ENCODE results near the gene GSE1. TPM values are rescaled to one million over a fixed set of nuclear protein-coding genes. Genes with fewer than 3 reads are reported as not detected.

The GSE1 gene
- total and polyA plus RNA-seq, 2 of the 13 experiments (the other 11 are each of a cell fraction or from before 2014, with no cell fraction given): 16.1 to 31.2 TPM

- POLR2A ChIA-PET: no interaction called here
- H3K9ac ChIP-seq (ENCODE audit: insufficient read depth, low read depth, low read length): no peak overlapping the region
- peaks cover 33% of the 10 kb centered on the region for H3K79me2 ChIP-seq (ENCODE audit: insufficient read depth, low read length)
- H3K4me3 ChIP-seq (replicated peaks in 1 of 3; ENCODE audit: insufficient read depth in 1 of 3, low read depth in 2 of 3, low read length in 3 of 3): no peak overlapping the region
- in situ Hi-C loops (cut with HindIII; ENCODE audit: extremely low pct_ligation_motif_present, low pct_unique_long_range_greater_than_20kb) (no loop called here), intact Hi-C loops (cut with micrococcal nuclease; ENCODE audit: unreplicated experiment) (no loop called here)
- no peaks in the 10 kb centered on the region for H3K9me3 ChIP-seq (ENCODE audit: low read length)
- H3K27ac ChIP-seq (ENCODE audit: extremely low read length, insufficient read depth, low read length): no peak overlapping the region
- no peak for DNase-seq (ENCODE audit: low spot score)
- no peak overlapping the region for H2AFZ ChIP-seq (ENCODE audit: low read length)
- H4K20me1 ChIP-seq (ENCODE audit: insufficient read depth, low read length): peaks cover 82% of the 10 kb centered on the region
- H3K4me2 ChIP-seq (ENCODE audit: low read depth, low read length): no peak overlapping the region
- CTCF ChIA-PET (ENCODE audit: low intra/inter-chr PET ratio, low total read pairs): no interaction called here
- peaks cover 40% of the 10 kb centered on the region for H3K4me1 ChIP-seq (ENCODE audit: insufficient read depth, low read length)
- ATAC-seq: no peak
- BruUV-seq (replicated peaks): no TSS peak
- WGBS (ENCODE audit: low lambda C conversion rate): 95% methylated on average over 13 of the region's 15 CpGs
- FAIRE-seq: no peak
- no peaks in the 10 kb centered on the region for H3K27me3 ChIP-seq (ENCODE audit: control insufficient read depth in 1 of 2, insufficient read depth in 2 of 2, low read length in 2 of 2)
- peaks cover 37 to 43% of the 10 kb centered on the region in 2 experiments; a peak in 4 of 5 replicates for H3K36me3 ChIP-seq (replicated peaks in 1 of 2; ENCODE audit: control insufficient read depth in 1 of 2, insufficient read depth in 2 of 2, low read length in 2 of 2)
- TF ChIP-seq ATF4 (CRISPR knock-in tag; IDR thresholded peaks at IDR 0.05): no peak
- TF ChIP-seq ZNF792 (CRISPR knock-in tag; IDR thresholded peaks at IDR 0.05): no peak
- TF ChIP-seq RBM22 (optimal IDR thresholded peaks at IDR 0.05; ENCODE audit: low read length): peak; percentile 22
- peak; percentile 8 for TF ChIP-seq HNRNPLL (IDR thresholded peaks at IDR 0.05; ENCODE audit: low read depth, low read length, poor library complexity, severe bottlenecking)
- peak; percentile 31; the same call in 1 of the 2 replicates for TF ChIP-seq KDM5B (CRISPR knock-in tag; IDR thresholded peaks at IDR 0.05; ENCODE audit: borderline replicate concordance)
- TF ChIP-seq GATAD2A (CRISPR knock-in tag; IDR thresholded peaks at IDR 0.05): no peak
- TF ChIP-seq, protein P1, sequence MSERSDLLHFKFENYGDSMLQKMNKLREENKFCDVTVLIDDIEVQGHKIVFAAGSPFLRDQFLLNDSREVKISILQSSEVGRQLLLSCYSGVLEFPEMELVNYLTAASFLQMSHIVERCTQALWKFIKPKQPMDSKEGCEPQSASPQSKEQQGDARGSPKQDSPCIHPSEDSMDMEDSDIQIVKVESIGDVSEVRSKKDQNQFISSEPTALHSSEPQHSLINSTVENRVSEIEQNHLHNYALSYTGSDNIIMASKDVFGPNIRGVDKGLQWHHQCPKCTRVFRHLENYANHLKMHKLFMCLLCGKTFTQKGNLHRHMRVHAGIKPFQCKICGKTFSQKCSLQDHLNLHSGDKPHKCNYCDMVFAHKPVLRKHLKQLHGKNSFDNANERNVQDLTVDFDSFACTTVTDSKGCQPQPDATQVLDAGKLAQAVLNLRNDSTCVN (CRISPR knock-in tag; IDR thresholded peaks at IDR 0.05; ENCODE audit: borderline replicate concordance): no peak
- no peak for TF ChIP-seq ZBTB34 (CRISPR knock-in tag; IDR thresholded peaks at IDR 0.05)
- no peak for TF ChIP-seq CCDC6 (CRISPR knock-in tag; IDR thresholded peaks at IDR 0.05)
- no peak for TF ChIP-seq SIN3A (IDR thresholded peaks at IDR 0.05; ENCODE audit: borderline replicate concordance, low read depth, low read length)
- TF ChIP-seq ZNF430 (CRISPR knock-in tag; IDR thresholded peaks at IDR 0.05): no peak
- 0 out of 2 replicates have a peak, but pooled peaks have one; percentile 2 for TF ChIP-seq NR0B2 (CRISPR knock-in tag; IDR thresholded peaks at IDR 0.05)
- no peak for TF ChIP-seq ZNF124 (CRISPR knock-in tag; IDR thresholded peaks at IDR 0.05)
Measured at GRCh38 chr16:85646976-85647375, 33.9 kb downstream of the GSE1 start.
